Right renal cortex interstitium (tissue), 3 donors: Measurements from ENCODE around the gene TPM4. TPM values are rescaled to one million over a fixed set of nuclear protein-coding genes. Genes with fewer than 3 reads are reported as not detected.

Source experiments
- polyA plus RNA-seq, 3 donors: library from polyadenylated mRNA; unstranded; fragments of 120-200 nt; gene quantifications; one replicate each; pipeline ENCODE4 v1.2.1, GENCODE V29; 2013; ENCODE audit not compliant: insufficient read length in 3 of 3

TPM4 gene
- polyA plus RNA-seq, 3 donors: 515 to 565 (median 554) TPM

Other genes with a start within 250 kb of the TPM4 start
- gene CYP4F2, start 178.4 kb upstream of the TPM4 start, polyA plus RNA-seq: under 1 TPM in 2 of 3 donors, not detected in 1; 0.15 to 0.41 TPM
- under 1 TPM in 2 of 3 donors, not detected in 1; 0.25 to 0.78 TPM for gene CYP4F11, start 142.0 kb upstream of the TPM4 start, polyA plus RNA-seq
- gene OR10H4, start 127.5 kb upstream of the TPM4 start, polyA plus RNA-seq: not detected
- 100 to 1,000 TPM; 101 to 107 (median 105) TPM for gene RAB8A, start 35.4 kb downstream of the TPM4 start, polyA plus RNA-seq
- under 1 TPM; 0.19 to 0.35 (median 0.28) TPM for gene HSH2D, start 67.2 kb downstream of the TPM4 start, polyA plus RNA-seq
- gene CIB3, start 97.0 kb downstream of the TPM4 start, polyA plus RNA-seq: not detected
- 100 to 1,000 TPM; 127 to 130 (median 129) TPM for gene FAM32A, start 108.9 kb downstream of the TPM4 start, polyA plus RNA-seq
- 10 to 100 TPM; 55.2 to 67.8 (median 57.7) TPM for gene AP1M1, start 121.4 kb downstream of the TPM4 start, polyA plus RNA-seq
- 10 to 100 TPM; 17.5 to 22.4 (median 20.1) TPM for gene KLF2, start 248.3 kb downstream of the TPM4 start, polyA plus RNA-seq